ENCODE measurements around the gene ANO9.

ANO9 gene

GRCh38 chr11:441418-442274 lies at the start of gene ANO9:
Gene ANO9, minus strand, starts transcription at chr11:442011. Its CDS starts 85 bp downstream, at chr11:441926.
- H3K27ac Mint-ChIP-seq = peak within 1 kb of the TSS; percentile 39

DNA sequence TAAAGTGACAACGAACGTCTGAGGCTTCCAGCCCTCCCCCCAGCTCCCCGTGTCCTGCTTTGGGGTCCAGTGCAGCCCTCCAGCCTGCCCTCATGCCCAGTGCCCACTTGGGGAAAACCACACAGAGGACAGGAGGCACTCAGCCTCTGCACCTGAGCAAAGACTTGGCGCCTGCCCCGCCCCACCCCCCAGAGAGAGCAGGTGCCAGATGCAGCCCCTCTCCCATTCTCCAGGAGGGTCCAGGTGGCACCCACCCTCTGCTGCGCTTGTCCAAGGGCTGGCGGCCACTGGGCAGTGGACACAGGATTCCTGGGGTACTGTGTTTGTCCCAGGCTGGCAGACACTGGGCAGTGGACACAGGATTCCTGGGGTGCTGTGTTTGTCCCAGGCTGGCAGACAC lies 49.5 kb upstream of the ANO9 start:
- Mint-ChIP-seq H3K4me3 (no peak overlapping the region), H3K9me3 (no peaks in the 10 kb centered on the region), H3K4me1 (ENCODE audit: low read depth) (no peaks in the 10 kb centered on the region), H3K36me3 (ENCODE audit: low read depth) (peaks cover 7% of the 10 kb centered on the region), H3K27ac (no peak overlapping the region), H3K27me3 (ENCODE audit: low read depth) (no peaks in the 10 kb centered on the region)
- no peak for DNase-seq (ENCODE audit: low spot score)

More at GRCh38 chr11:441418-442274, at the start of gene ANO9:
- Mint-ChIP-seq H3K36me3 (ENCODE audit: low read depth) (no peaks in the 10 kb centered on the region), H3K4me3 (peak within 1 kb of the TSS; percentile 83), H3K9me3 (no peaks in the 10 kb centered on the region), H3K4me1 (ENCODE audit: low read depth) (peaks cover 10% of the 10 kb centered on the region), H3K27me3 (ENCODE audit: low read depth) (no peaks in the 10 kb centered on the region)
- peak; percentile 53 for DNase-seq (ENCODE audit: low spot score)

GRCh38 chr11:490930-491260 lies 49.1 kb upstream of the ANO9 start:
- H3K27me3 Mint-ChIP-seq (ENCODE audit: low read depth) = no peaks in the 10 kb centered on the region
- no peaks in the 10 kb centered on the region for H3K4me1 Mint-ChIP-seq (ENCODE audit: low read depth)
- no peak for DNase-seq (ENCODE audit: low spot score)
- peaks cover 6% of the 10 kb centered on the region for H3K36me3 Mint-ChIP-seq (ENCODE audit: low read depth)
- no peaks in the 10 kb centered on the region for H3K9me3 Mint-ChIP-seq
- H3K4me3 Mint-ChIP-seq = no peak overlapping the region
- H3K27ac Mint-ChIP-seq = no peak overlapping the region

DNA sequence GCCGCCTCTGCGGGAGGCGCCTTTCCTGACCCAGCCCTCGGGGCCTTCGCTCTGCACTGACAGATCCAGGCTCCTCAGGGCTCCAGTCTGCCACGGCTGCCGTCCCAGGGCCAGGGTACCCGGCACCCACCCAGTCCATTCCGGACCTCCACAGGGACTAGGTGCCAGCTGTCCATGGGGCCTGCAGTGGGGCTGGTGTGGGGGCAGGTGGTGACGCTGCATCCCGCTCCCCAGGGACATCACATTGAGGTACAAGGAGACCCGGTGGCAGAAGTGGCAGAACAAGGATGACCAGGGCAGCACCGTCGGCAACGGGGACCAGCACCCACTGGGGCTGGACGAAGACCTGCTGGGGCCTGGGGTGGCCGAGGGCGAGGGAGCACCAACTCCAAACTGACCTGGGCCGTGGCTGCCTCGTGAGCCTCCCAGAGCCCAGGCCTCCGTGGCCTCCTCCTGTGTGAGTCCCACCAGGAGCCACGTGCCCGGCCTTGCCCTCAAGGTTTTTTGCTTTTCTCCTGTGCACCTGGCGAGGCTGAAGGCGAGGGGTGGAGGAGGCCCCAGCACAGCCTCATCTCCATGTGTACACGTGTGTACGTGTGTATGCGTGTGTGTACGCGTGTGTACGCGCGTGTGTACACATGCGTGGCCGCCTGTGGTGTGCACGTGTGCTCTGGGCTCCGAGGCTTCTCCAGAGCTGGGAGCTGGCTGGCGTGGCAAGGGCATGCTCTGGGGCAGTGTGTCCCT lies 48.5 kb upstream of the ANO9 start:
- H3K9me3 Mint-ChIP-seq = no peaks in the 10 kb centered on the region
- no peak for DNase-seq (ENCODE audit: low spot score)
- no peak overlapping the region for H3K27ac Mint-ChIP-seq
- peaks cover 3% of the 10 kb centered on the region for H3K36me3 Mint-ChIP-seq (ENCODE audit: low read depth)
- no peaks in the 10 kb centered on the region for H3K27me3 Mint-ChIP-seq (ENCODE audit: low read depth)
- no peaks in the 10 kb centered on the region for H3K4me1 Mint-ChIP-seq (ENCODE audit: low read depth)
- no peak overlapping the region for H3K4me3 Mint-ChIP-seq

- Mint-ChIP-seq H3K4me3 (no peak overlapping the region), H3K4me1 (ENCODE audit: low read depth) (no peaks in the 10 kb centered on the region), H3K36me3 (ENCODE audit: low read depth) (no peaks in the 10 kb centered on the region), H3K9me3 (no peaks in the 10 kb centered on the region), H3K27ac (no peak overlapping the region), H3K27me3 (ENCODE audit: low read depth) (no peaks in the 10 kb centered on the region)
- DNase-seq (ENCODE audit: low spot score) = no peak
Measured at GRCh38 chr11:489610-490185, 47.9 kb upstream of the ANO9 start.

- Mint-ChIP-seq H3K4me3 (no peak overlapping the region), H3K36me3 (ENCODE audit: low read depth) (no peaks in the 10 kb centered on the region), H3K4me1 (ENCODE audit: low read depth) (no peaks in the 10 kb centered on the region), H3K27ac (no peak overlapping the region), H3K27me3 (ENCODE audit: low read depth) (no peaks in the 10 kb centered on the region), H3K9me3 (no peaks in the 10 kb centered on the region)
- DNase-seq (ENCODE audit: low spot score) = no peak
Measured at GRCh38 chr11:488992-489391, 47.2 kb upstream of the ANO9 start.

GRCh38 chr11:488579-488978 lies 46.8 kb upstream of the ANO9 start:
- H3K27me3 Mint-ChIP-seq (ENCODE audit: low read depth) = no peaks in the 10 kb centered on the region
- H3K9me3 Mint-ChIP-seq = no peaks in the 10 kb centered on the region
- no peak overlapping the region for H3K4me3 Mint-ChIP-seq
- no peak for DNase-seq (ENCODE audit: low spot score)
- H3K36me3 Mint-ChIP-seq (ENCODE audit: low read depth) = no peaks in the 10 kb centered on the region
- no peaks in the 10 kb centered on the region for H3K4me1 Mint-ChIP-seq (ENCODE audit: low read depth)
- H3K27ac Mint-ChIP-seq = no peak overlapping the region

GRCh38 chr11:488062-488461 lies 46.3 kb upstream of the ANO9 start:
- H3K9me3 Mint-ChIP-seq = no peaks in the 10 kb centered on the region
- H3K36me3 Mint-ChIP-seq (ENCODE audit: low read depth) = no peaks in the 10 kb centered on the region
- no peak for DNase-seq (ENCODE audit: low spot score)
- no peaks in the 10 kb centered on the region for H3K4me1 Mint-ChIP-seq (ENCODE audit: low read depth)
- no peak overlapping the region for H3K4me3 Mint-ChIP-seq
- H3K27me3 Mint-ChIP-seq (ENCODE audit: low read depth) = no peaks in the 10 kb centered on the region
- H3K27ac Mint-ChIP-seq = no peak overlapping the region

DNA sequence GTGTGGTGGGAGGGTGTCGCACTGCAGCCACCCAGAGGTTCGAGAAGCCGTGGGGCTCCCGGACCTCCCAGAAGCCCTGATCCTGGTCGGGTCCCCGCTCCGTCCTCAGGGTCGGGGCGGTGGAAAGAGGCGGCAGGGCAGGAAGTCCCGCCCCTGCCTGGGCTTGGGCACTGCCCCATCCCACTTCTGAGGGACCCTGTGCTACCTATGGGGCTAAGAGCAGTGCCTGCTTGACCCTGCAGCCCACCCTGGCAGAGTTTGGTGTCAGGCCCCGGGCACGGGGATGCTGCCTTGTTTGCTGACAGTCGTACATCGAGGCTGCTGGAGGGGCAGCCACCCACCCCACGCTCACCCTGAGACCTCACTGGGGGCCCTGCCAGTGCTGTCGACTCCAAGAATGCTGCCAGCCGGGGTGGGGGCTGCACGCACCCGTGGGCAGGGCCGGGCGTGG lies 45.8 kb upstream of the ANO9 start:
- no peaks in the 10 kb centered on the region for H3K36me3 Mint-ChIP-seq (ENCODE audit: low read depth)
- H3K27me3 Mint-ChIP-seq (ENCODE audit: low read depth) = no peaks in the 10 kb centered on the region
- DNase-seq (ENCODE audit: low spot score) = no peak
- no peak overlapping the region for H3K4me3 Mint-ChIP-seq
- no peaks in the 10 kb centered on the region for H3K9me3 Mint-ChIP-seq
- no peaks in the 10 kb centered on the region for H3K4me1 Mint-ChIP-seq (ENCODE audit: low read depth)
- H3K27ac Mint-ChIP-seq = no peak overlapping the region

- Mint-ChIP-seq H3K27me3 (ENCODE audit: low read depth) (no peaks in the 10 kb centered on the region), H3K27ac (no peak overlapping the region), H3K9me3 (no peaks in the 10 kb centered on the region), H3K36me3 (ENCODE audit: low read depth) (no peaks in the 10 kb centered on the region), H3K4me1 (ENCODE audit: low read depth) (no peaks in the 10 kb centered on the region), H3K4me3 (no peak overlapping the region)
- DNase-seq (ENCODE audit: low spot score) = no peak
Measured at GRCh38 chr11:486189-486588, 44.4 kb upstream of the ANO9 start.

- no peak overlapping the region for H3K4me3 Mint-ChIP-seq
- no peak for DNase-seq (ENCODE audit: low spot score)
- H3K9me3 Mint-ChIP-seq = no peaks in the 10 kb centered on the region
- no peaks in the 10 kb centered on the region for H3K36me3 Mint-ChIP-seq (ENCODE audit: low read depth)
- no peaks in the 10 kb centered on the region for H3K27me3 Mint-ChIP-seq (ENCODE audit: low read depth)
- H3K4me1 Mint-ChIP-seq (ENCODE audit: low read depth) = no peaks in the 10 kb centered on the region
- H3K27ac Mint-ChIP-seq = no peak overlapping the region
Measured at GRCh38 chr11:484616-485015, 42.8 kb upstream of the ANO9 start.

GRCh38 chr11:479311-479710 lies 37.5 kb upstream of the ANO9 start:
- H3K27ac Mint-ChIP-seq = no peak overlapping the region
- H3K9me3 Mint-ChIP-seq = no peaks in the 10 kb centered on the region
- H3K4me1 Mint-ChIP-seq (ENCODE audit: low read depth) = no peaks in the 10 kb centered on the region
- H3K27me3 Mint-ChIP-seq (ENCODE audit: low read depth) = no peaks in the 10 kb centered on the region
- H3K4me3 Mint-ChIP-seq = no peak overlapping the region
- DNase-seq (ENCODE audit: low spot score) = no peak
- no peaks in the 10 kb centered on the region for H3K36me3 Mint-ChIP-seq (ENCODE audit: low read depth)

- Mint-ChIP-seq H3K4me1 (ENCODE audit: low read depth) (no peaks in the 10 kb centered on the region), H3K9me3 (no peaks in the 10 kb centered on the region), H3K27me3 (ENCODE audit: low read depth) (no peaks in the 10 kb centered on the region), H3K36me3 (ENCODE audit: low read depth) (no peaks in the 10 kb centered on the region), H3K27ac (no peak overlapping the region), H3K4me3 (no peak overlapping the region)
- DNase-seq (ENCODE audit: low spot score) = no peak
Measured at GRCh38 chr11:477052-477715, 35.4 kb upstream of the ANO9 start.

- Mint-ChIP-seq H3K27ac (no peak overlapping the region), H3K36me3 (ENCODE audit: low read depth) (no peaks in the 10 kb centered on the region), H3K9me3 (no peaks in the 10 kb centered on the region), H3K4me3 (no peak overlapping the region), H3K4me1 (ENCODE audit: low read depth) (no peaks in the 10 kb centered on the region), H3K27me3 (ENCODE audit: low read depth) (no peaks in the 10 kb centered on the region)
- no peak for DNase-seq (ENCODE audit: low spot score)
Measured at GRCh38 chr11:476416-476815, 34.6 kb upstream of the ANO9 start.

All from T-helper 2 cell treated with Interferon-gamma antibody and Interleukin-4, amounts not matched to agents 5 μg/mL and 100 μg/mL, for 36 hours (primary cell).